Suprapubic skin (tissue), 4 donors: Measurements from ENCODE around the gene C3.

Source experiments
- POLR2A ChIP-seq, 2 donors: fragments of 450-650 bp; IDR thresholded peaks; one replicate each; pipeline ENCODE4 v1.6.1; 2017; ENCODE audit warnings: antibody characterized with exemption in 2 of 2, mild to moderate bottlenecking in 2 of 2, moderate library complexity in 2 of 2
- POLR2AphosphoS5 ChIP-seq, 3 donors: sonication (generic); formaldehyde crosslinking; IDR thresholded peaks; one replicate each; pipeline ENCODE4 v1.6.1; 2017; ENCODE audit warnings: antibody characterized with exemption in 3 of 3

DNA sequence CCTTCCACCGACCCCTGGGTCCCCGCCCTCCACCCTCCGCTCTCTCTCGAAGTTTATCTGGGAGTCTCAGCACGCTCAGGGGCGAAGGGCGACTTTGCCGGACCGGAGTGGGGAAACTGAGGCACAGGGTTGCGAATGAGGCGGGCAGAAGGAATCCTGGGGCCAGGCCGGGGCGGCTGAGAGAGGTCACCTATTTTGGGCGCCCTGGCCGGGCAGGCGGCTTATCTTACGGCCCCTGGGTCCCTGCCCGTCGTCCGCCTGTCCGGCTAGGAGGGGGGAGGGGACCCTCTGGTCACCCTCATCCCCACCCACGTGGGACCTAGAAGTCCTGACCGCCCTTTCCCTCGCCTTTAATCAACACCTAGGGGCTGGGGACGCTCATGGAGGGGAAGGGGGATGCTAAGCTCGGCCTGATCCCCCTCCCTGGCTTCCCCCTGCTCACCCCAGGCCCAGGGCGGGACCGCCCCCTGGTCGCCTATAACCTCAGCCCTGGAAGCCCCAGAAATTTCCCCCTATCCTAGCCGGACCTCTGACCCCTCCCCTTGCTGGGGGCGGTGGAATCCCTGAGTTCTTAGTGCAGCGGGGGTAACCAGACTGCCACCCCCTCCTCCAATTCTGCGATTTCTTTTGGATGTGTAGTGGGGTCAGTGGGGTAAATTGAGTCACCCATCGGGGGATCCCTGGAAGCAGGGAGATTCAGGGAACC is 19.6 kb upstream of the C3 start:
- TF ChIP-seq POLR2A (IDR thresholded peaks at IDR 0.05) (no peak), POLR2AphosphoS5 (IDR thresholded peaks at IDR 0.05) (no peak)
